Thoracic aorta (tissue), 2 donors: Measurements from ENCODE around the gene ZNF37A. TPM values are rescaled to one million over a fixed set of nuclear protein-coding genes. Genes with fewer than 3 reads are reported as not detected.
A peak's percentile ranks its signal among the peaks of the same experiment; 100 is the strongest.
"Not testable (repeated sequence)": the region's sequence is repeated elsewhere in the genome, so short reads cannot be mapped to it uniquely, and the experiment has no call there.

Source experiments
- ATAC-seq: fragments of 150-250 bp; one replicate; pipeline ENCODE4 v1.8.0; 2017; ENCODE audit warnings: low read depth; ENCODE audit not compliant: insufficient number of reproducible peaks, low FRiP score
- DNase-seq: peaks from one replicate; pipeline ENCODE4 v3.0.0-alpha.2; 2020; ENCODE audit warnings: low spot score
- H3K27ac ChIP-seq, 2 donors: fragments of 200-600 bp; sonication (generic); 1 replicate in 1 of 2; 2 replicates in 1 of 2; pipeline ENCODE4 v1.5.1; 2016; ENCODE audit warnings: mild to moderate bottlenecking in 2 of 2, moderate library complexity in 2 of 2
- H3K27me3 ChIP-seq: fragments of 200-600 bp; sonication (generic); replicated peaks from 2 replicates; pipeline ENCODE4 v1.6.0; 2016; ENCODE audit warnings: mild to moderate bottlenecking; ENCODE audit not compliant: insufficient read depth
- H3K36me3 ChIP-seq: fragments of 200-600 bp; sonication (generic); one replicate; pipeline ENCODE4 v1.5.1; 2016
- H3K4me1 ChIP-seq, 2 donors: fragments of 200-600 bp; sonication (generic); 1 replicate in 1 of 2; 2 replicates in 1 of 2; pipeline versions ENCODE4 v1.5.1 to v1.6.0; 2016; ENCODE audit warnings: low read depth in 2 of 2, mild to moderate bottlenecking in 1 of 2; ENCODE audit not compliant: control insufficient read depth in 1 of 2
- H3K4me3 ChIP-seq: fragments of 200-600 bp; sonication (generic); 2 replicates; pipeline ENCODE4 v1.5.1; 2016; ENCODE audit warnings: mild to moderate bottlenecking
- H3K9me3 ChIP-seq: fragments of 200-600 bp; sonication (generic); 2 replicates; pipeline ENCODE4 v1.5.1; 2016
- total RNA-seq, 2 donors: library from RNA; depleted of rRNA; stranded (reverse); fragments of >200 nt; gene quantifications; one replicate each; pipeline versions ENCODE4 v1.1.0 to v1.2.3, GENCODE V29; 2016
- TF ChIP-seq, protein P1 (sequence below): fragments of 200-600 bp; sonication (generic); IDR thresholded peaks from one replicate; pipeline ENCODE4 v1.5.1; 2019; ENCODE audit warnings: antibody characterized with exemption

Gene ZNF37A
- total RNA-seq, 2 donors from 2014 or later = 18.4 to 43.3 TPM

DNA sequence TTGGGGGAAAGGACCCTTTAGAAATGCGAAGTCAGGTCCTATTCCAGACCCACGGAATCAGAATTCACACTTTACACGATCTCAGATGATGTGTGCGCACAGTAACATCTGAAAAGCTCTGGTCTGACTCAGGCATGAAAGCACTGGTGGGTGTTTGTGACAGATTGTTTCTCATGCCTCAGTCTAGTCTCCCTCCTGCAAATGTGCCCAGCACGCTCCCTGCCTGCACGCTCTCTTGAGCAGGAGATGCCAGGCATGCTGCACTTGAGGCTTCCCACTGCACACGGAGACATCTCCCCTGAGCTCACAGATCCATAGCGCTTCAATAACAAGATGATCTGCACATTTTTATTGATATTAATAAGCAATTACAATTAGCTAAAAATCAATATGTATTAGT is 23.6 kb upstream of the ZNF37A start:
- Histone ChIP-seq H3K36me3 (no peaks in the 10 kb centered on the region), H3K9me3 (no peaks in the 10 kb centered on the region), H3K27me3 (no peaks in the 10 kb centered on the region), H3K4me1 (no peaks in the 10 kb centered on the region), H3K27ac (no peak overlapping the region), H3K4me3 (no peak overlapping the region)
- ATAC-seq (no peak), DNase-seq (no peak)
- TF ChIP-seq, protein P1, sequence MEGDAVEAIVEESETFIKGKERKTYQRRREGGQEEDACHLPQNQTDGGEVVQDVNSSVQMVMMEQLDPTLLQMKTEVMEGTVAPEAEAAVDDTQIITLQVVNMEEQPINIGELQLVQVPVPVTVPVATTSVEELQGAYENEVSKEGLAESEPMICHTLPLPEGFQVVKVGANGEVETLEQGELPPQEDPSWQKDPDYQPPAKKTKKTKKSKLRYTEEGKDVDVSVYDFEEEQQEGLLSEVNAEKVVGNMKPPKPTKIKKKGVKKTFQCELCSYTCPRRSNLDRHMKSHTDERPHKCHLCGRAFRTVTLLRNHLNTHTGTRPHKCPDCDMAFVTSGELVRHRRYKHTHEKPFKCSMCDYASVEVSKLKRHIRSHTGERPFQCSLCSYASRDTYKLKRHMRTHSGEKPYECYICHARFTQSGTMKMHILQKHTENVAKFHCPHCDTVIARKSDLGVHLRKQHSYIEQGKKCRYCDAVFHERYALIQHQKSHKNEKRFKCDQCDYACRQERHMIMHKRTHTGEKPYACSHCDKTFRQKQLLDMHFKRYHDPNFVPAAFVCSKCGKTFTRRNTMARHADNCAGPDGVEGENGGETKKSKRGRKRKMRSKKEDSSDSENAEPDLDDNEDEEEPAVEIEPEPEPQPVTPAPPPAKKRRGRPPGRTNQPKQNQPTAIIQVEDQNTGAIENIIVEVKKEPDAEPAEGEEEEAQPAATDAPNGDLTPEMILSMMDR = no peak

DNA sequence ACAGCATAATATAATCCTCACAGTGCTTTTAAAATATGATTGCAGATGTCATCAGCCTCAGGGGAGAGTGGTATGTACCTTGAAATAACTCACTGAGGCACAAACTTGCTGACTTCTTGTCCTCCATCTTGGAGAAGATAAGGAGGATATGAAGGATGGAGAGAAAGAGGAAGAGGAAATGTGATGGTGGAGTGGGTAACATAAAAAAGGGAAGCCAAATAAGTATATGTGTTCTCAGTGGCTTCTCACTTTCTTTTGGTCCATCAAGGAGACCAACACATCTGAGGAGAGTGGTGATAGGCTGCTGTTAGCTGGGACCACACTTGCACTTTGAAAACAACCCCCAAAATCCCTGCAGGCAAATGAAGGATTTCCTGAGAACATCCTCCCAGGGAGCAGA is 21.6 kb upstream of the ZNF37A start:
- H3K27ac ChIP-seq = no peak overlapping the region
- H3K27me3 ChIP-seq = no peaks in the 10 kb centered on the region
- no peak overlapping the region for H3K4me3 ChIP-seq
- ATAC-seq (no peak), DNase-seq (no peak)
- H3K9me3 ChIP-seq = no peaks in the 10 kb centered on the region
- no peaks in the 10 kb centered on the region for H3K4me1 ChIP-seq
- TF ChIP-seq, protein P1 = no peak
- no peaks in the 10 kb centered on the region for H3K36me3 ChIP-seq

DNA sequence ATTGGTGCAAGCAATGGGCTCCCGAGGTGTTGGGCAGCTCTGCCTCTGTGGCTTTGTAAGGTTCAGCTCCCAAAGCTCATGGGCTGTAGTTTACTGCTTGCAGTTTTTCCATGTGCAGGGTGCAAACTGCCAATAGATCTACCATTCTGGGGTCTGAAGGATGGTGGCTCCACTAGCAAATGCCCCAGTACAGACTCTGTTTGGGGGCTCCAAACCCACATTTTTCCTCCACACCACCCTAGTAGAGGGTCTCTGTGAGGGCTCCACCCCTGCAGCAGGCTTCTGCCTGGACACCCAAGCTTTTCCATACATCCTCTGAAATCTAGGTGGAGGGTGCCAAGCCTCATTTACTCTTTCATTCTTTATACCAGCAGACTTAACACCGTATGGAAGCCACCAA is 17.4 kb upstream of the ZNF37A start:
- Histone ChIP-seq H3K27ac (no peak overlapping the region), H3K4me3 (no peak overlapping the region), H3K27me3 (no peaks in the 10 kb centered on the region), H3K9me3 (no peaks in the 10 kb centered on the region), H3K4me1 (no peaks in the 10 kb centered on the region), H3K36me3 (no peaks in the 10 kb centered on the region)
- ATAC-seq = no peak
- TF ChIP-seq, protein P1 = no peak
- DNase-seq = no peak

DNA sequence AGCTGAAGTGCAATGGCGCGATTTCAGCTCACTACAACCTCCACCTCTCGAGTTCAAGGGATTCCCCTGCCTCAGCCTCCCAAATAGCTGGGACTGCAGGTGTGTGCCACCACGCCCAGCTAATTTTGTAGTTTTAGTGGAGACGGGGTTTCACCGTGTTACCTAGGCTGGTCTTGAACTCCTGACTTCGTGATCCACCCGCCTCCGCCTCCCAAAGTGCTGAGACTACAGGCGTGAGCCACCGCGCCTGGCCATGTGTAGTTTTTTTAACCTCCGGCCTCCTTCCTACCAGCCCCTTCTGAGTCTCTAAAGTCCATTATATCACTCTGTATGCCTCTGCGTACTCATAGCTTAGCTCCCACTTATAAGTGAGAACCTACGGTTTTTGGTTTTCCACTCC is 819 bp upstream of the ZNF37A start:
- not testable (repeated sequence) for H3K9me3 ChIP-seq, ATAC-seq, H3K27me3 ChIP-seq, DNase-seq
- Histone ChIP-seq H3K4me3 (peak overlapping the region; percentile 95), H3K4me1 (peaks cover 6 to 18% of the 10 kb centered on the region in 2 donors), H3K36me3 (peaks cover 16% of the 10 kb centered on the region), H3K27ac (peak overlapping the region in 1 of 2 donors; percentile 83)

DNA sequence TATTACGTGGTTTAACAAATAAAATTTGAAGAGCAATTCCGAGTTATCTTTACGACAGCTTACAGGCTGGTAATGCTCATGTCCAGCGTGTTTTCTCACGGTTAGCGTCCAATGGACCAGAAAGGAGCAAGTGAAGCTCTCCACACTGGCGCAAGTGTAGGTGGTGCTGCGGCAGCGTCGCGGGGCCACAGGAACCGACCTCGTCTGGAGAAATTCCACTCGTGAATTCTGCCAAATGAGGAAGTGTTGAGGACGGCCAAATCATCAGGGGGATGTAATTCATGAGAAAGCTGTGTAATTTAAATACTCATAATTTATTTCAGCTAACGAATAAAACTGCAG is 350 bp upstream of the ZNF37A start:
- TF ChIP-seq, protein P1 = no peak
- Histone ChIP-seq H3K4me3 (peak overlapping the region; percentile 95), H3K36me3 (peaks cover 19% of the 10 kb centered on the region), H3K4me1 (peaks cover 6 to 18% of the 10 kb centered on the region in 2 donors), H3K9me3 (no peaks in the 10 kb centered on the region), H3K27me3 (no peaks in the 10 kb centered on the region), H3K27ac (peak overlapping the region; percentile 83 to 91)
- no peak for DNase-seq
- ATAC-seq = no peak

DNA sequence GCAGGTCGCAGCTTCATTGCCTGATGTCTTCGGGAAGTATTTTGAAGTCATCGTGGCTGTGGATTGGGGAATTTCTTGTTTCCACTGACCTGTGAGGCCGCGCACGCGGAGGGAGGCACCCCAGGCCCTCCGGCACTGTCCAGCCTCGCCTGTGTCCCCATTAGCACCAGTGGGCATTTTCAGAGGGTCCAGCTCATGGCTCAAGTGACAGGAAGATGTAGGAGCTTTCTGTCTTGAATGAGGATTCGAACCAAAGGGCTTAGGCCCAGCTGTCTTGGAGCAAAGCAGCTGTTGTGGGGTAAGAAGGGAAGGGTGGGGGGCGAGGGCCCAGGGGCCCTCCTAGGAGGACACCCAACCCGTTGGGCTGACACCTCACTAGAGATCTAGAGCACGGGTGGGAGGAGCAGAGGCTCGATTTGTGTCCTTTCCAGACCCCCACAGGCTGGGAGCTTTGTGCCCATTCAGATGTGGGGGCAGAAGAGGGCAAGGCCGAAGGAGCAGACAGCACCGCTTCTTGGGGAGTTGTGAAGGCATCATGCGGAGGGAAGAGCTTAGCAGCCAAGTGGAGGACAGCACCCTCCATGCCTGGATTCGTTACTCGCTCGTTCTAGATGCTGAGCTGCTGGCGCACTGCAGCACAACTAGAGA is 914 bp downstream of the ZNF37A start:
- DNase-seq = no peak
- peaks cover 4% of the 10 kb centered on the region for H3K9me3 ChIP-seq
- peak overlapping the region; percentile 83 to 91 for H3K27ac ChIP-seq
- no peak for ATAC-seq
- peaks cover 6 to 18% of the 10 kb centered on the region in 2 donors for H3K4me1 ChIP-seq
- H3K27me3 ChIP-seq = no peaks in the 10 kb centered on the region
- peak overlapping the region; percentile 95 for H3K4me3 ChIP-seq
- TF ChIP-seq, protein P1 = no peak
- H3K36me3 ChIP-seq = peaks cover 28% of the 10 kb centered on the region
